Esophagus squamous epithelium (tissue), 5 donors: Measurements from ENCODE around the gene ARIH1. TPM values are rescaled to one million over a fixed set of nuclear protein-coding genes. Genes with fewer than 3 reads are reported as not detected.

Experiments used
- DNase-seq: peaks from one replicate; lab custom pipeline; 2025; lab: John Stamatoyannopoulos, UW
- H3K27ac ChIP-seq, 4 donors: fragments of 200-600 bp; sonication (generic); one replicate each; pipeline ENCODE4 v1.5.1; 2016 to 2019; ENCODE audit warnings: mild to moderate bottlenecking in 1 of 4
- H3K27me3 ChIP-seq, 4 donors: fragments of 200-600 bp; sonication (generic); 1 replicate in 3 of 4; 2 replicates in 1 of 4; pipeline versions ENCODE4 v1.5.1 to v1.6.0; 2017 to 2021; ENCODE audit warnings: antibody characterized with exemption in 1 of 4
- H3K36me3 ChIP-seq, 3 donors: fragments of 200-600 bp; sonication (generic); one replicate each; pipeline ENCODE4 v1.5.1; 2016 to 2019
- H3K4me1 ChIP-seq, 3 donors: fragments of 200-600 bp; sonication (generic); one replicate each; pipeline ENCODE4 v1.5.1; 2017 to 2019
- H3K4me3 ChIP-seq, 4 donors: fragments of 200-600 bp; sonication (generic); 1 replicate in 3 of 4; 2 replicates in 1 of 4; pipeline ENCODE4 v1.5.1; 2016 to 2019; ENCODE audit warnings: mild to moderate bottlenecking in 2 of 4, moderate library complexity in 1 of 4
- H3K9me3 ChIP-seq, 3 donors: fragments of 200-600 bp; sonication (generic); one replicate each; pipeline ENCODE4 v1.5.1; 2016 to 2019
- POLR2A ChIP-seq, 4 donors: fragments of 450-650 bp; IDR thresholded peaks; one replicate each; pipeline ENCODE4 v1.6.1; 2017; ENCODE audit warnings: antibody characterized with exemption in 4 of 4, mild to moderate bottlenecking in 4 of 4, moderate library complexity in 3 of 4
- WGBS, 2 donors: methylation state at CpG; one replicate each; pipeline ENCODE4 v1.1.5; 2018; 5-methylcytosine and 5-hydroxymethylcytosine counted together
- intact Hi-C: fragments of 100-400 bp; cut with DNase I; formaldehyde crosslinking; loops from one replicate; pipeline ENCODE4 v1.15.0; 2022
- total RNA-seq, 4 donors: library from RNA; depleted of rRNA; stranded (reverse); fragments of >200 nt; gene quantifications; one replicate each; pipeline ENCODE4 v1.1.0, GENCODE V29; 2016
- TF ChIP-seq, protein P1 (sequence below), 6 experiments: fragments of 450-650 bp in 4 of 6; fragments of 200-600 bp in 2 of 6; sonication (generic) in 2 of 6; IDR thresholded peaks; one replicate each; pipeline ENCODE4 v1.5.1; 2016 to 2019; ENCODE audit warnings: antibody characterized with exemption in 6 of 6, mild to moderate bottlenecking in 4 of 6, moderate library complexity in 4 of 6
- donor health status: DM: yes; HTN: yes; CAD: no.

ARIH1 gene
- total RNA-seq, 4 donors from 2014 or later: 26.2 to 40.1 (median 36.6) TPM

DNA sequence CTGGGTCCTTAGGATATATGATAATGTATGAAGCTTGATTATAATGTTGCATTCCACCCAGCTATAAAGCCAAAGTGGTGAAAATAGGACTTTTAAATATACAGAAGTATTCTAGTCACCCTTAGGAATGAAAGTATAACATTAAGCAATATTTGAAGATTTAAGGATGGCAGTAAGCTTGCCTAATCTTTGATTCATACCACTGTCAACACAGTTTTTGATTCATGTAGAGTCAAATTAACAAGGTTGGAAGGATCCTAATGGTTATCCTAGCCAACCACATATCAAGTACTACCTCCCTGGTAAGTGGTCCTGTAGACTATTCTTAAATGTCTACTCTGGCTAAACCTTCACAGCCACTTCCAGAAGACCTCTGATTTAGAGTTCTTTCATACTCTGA lies 18.6 kb downstream of the ARIH1 start:
- intact Hi-C loops: no loop called here
- H3K9me3 ChIP-seq: no peaks in the 10 kb centered on the region
- no peak overlapping the region for H3K27ac ChIP-seq
- peaks cover 4 to 97% (median 48%) of the 10 kb centered on the region in 3 donors for H3K4me1 ChIP-seq
- H3K27me3 ChIP-seq: no peaks in the 10 kb centered on the region
- H3K36me3 ChIP-seq: peaks cover 0 to 5% (median 0%) of the 10 kb centered on the region in 3 donors
- no peak overlapping the region for H3K4me3 ChIP-seq
- no peak for DNase-seq
- no peak for TF ChIP-seq POLR2A (IDR thresholded peaks at IDR 0.05)
- TF ChIP-seq, protein P1, sequence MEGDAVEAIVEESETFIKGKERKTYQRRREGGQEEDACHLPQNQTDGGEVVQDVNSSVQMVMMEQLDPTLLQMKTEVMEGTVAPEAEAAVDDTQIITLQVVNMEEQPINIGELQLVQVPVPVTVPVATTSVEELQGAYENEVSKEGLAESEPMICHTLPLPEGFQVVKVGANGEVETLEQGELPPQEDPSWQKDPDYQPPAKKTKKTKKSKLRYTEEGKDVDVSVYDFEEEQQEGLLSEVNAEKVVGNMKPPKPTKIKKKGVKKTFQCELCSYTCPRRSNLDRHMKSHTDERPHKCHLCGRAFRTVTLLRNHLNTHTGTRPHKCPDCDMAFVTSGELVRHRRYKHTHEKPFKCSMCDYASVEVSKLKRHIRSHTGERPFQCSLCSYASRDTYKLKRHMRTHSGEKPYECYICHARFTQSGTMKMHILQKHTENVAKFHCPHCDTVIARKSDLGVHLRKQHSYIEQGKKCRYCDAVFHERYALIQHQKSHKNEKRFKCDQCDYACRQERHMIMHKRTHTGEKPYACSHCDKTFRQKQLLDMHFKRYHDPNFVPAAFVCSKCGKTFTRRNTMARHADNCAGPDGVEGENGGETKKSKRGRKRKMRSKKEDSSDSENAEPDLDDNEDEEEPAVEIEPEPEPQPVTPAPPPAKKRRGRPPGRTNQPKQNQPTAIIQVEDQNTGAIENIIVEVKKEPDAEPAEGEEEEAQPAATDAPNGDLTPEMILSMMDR (IDR thresholded peaks at IDR 0.05): no peak

DNA sequence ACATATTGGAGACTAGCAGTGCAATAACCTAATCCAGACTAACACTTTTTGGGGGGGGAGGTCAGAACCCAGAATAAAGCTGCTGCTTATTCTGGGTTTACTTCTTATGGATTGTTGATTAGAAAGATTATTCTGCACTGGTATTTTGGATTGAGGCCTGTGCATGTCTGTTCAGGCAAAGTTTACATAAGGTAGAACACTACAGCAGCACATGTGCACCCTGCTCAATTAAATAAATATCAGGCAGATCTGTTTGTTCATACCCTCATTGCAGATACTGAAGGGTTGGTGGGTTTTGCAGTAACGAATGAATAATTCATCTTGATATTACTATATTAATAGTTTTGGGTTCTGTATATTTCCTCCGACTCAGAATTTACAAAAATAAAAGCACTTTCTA lies 19.1 kb downstream of the ARIH1 start:
- Histone ChIP-seq H3K36me3 (peaks cover 0 to 5% (median 0%) of the 10 kb centered on the region in 3 donors), H3K4me1 (peaks cover 4 to 93% (median 43%) of the 10 kb centered on the region in 3 donors), H3K9me3 (no peaks in the 10 kb centered on the region), H3K27me3 (no peaks in the 10 kb centered on the region), H3K4me3 (no peak overlapping the region), H3K27ac (no peak overlapping the region)
- no peak for DNase-seq
- TF ChIP-seq, protein P1 (IDR thresholded peaks at IDR 0.05): no peak
- TF ChIP-seq POLR2A (IDR thresholded peaks at IDR 0.05): no peak
- intact Hi-C loops: no loop called here
- whole genome bisulfite sequencing, 2 donors: 28 to 33% methylated on average over 2 of the region's 2 CpGs

DNA sequence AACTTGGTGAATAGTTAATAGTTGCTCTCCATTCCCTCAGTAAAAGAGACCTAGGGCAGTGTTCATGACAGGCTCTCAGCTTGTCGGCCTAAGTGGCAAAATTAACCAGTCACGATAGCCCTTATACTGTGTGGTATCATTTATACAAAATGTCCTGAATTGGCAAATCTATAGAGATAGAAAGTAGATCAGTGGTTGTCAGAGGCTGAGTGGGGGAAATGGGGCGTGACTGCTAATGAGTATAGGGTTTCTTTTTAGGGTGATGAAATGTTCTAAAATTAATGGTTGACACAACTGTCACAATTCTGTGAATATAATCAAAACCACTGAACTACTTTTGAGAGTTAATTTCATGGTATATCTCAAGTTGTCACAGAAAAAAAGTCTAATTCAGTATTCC lies 20.9 kb downstream of the ARIH1 start:
- intact Hi-C loops: no loop called here
- DNase-seq: no peak
- 84 to 92% methylated on average over 3 of the region's 3 CpGs for WGBS, 2 donors
- H3K36me3 ChIP-seq: peaks cover 0 to 6% (median 4%) of the 10 kb centered on the region in 3 donors
- no peak overlapping the region for H3K27ac ChIP-seq
- no peak overlapping the region for H3K4me3 ChIP-seq
- no peaks in the 10 kb centered on the region for H3K9me3 ChIP-seq
- no peaks in the 10 kb centered on the region for H3K27me3 ChIP-seq
- H3K4me1 ChIP-seq: peaks cover 4 to 76% (median 36%) of the 10 kb centered on the region in 3 donors
- TF ChIP-seq, protein P1 (IDR thresholded peaks at IDR 0.05): no peak
- no peak for TF ChIP-seq POLR2A (IDR thresholded peaks at IDR 0.05)

DNA sequence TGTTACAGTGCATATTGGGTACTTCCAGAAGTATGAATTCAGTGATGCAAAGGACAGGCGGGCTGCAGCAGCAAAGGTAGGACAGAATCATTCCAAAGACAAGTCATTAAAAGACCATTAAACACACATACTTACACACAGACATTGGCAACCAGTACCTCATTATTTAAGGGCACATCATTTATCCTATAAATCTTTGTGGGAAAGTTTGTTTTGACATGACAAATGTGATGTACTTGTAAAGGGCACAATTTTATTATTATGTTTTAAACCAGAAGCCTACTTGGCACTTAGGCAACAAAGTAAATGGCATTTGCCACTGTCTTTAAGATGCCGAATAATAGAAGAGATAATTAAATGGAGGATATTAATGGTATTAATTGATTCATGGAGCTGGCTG lies 22.7 kb downstream of the ARIH1 start:
- no peak overlapping the region for H3K4me3 ChIP-seq
- peaks cover 0 to 12% (median 5%) of the 10 kb centered on the region in 3 donors for H3K36me3 ChIP-seq
- peaks cover 4 to 61% (median 23%) of the 10 kb centered on the region in 3 donors for H3K4me1 ChIP-seq
- 74 to 79% methylated on average over 2 of the region's 2 CpGs for whole genome bisulfite sequencing, 2 donors
- H3K27ac ChIP-seq: no peak overlapping the region
- intact Hi-C loops: no loop called here
- no peaks in the 10 kb centered on the region for H3K9me3 ChIP-seq
- no peaks in the 10 kb centered on the region for H3K27me3 ChIP-seq
- no peak for DNase-seq
- TF ChIP-seq POLR2A (IDR thresholded peaks at IDR 0.05): no peak
- TF ChIP-seq, protein P1 (IDR thresholded peaks at IDR 0.05): no peak

DNA sequence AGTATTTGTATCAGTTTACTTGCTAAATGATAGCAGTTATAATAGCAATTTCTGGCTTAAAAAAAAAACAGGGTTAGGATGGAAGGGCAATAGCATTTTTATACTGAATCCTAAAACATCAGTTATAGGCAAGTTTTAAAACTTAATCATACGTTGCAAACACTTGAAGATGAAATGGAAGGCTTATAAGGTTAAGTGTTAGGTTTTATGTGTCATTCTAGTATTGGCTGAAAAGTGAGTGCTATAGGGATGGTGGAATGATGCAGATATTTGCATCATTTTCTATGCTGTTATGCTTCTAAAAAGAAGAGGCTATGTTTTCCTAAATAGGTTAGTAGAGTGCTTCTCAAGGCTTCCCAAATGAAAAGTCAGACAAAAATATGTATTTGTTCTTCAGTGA lies 23.3 kb downstream of the ARIH1 start:
- Histone ChIP-seq H3K27me3 (no peaks in the 10 kb centered on the region), H3K4me1 (peaks cover 4 to 58% (median 21%) of the 10 kb centered on the region in 3 donors), H3K9me3 (no peaks in the 10 kb centered on the region), H3K36me3 (peaks cover 0 to 12% (median 5%) of the 10 kb centered on the region in 3 donors), H3K27ac (no peak overlapping the region), H3K4me3 (no peak overlapping the region)
- intact Hi-C loops: no loop called here
- 52 to 64% methylated on average over 1 of the region's 1 CpG for WGBS, 2 donors
- TF ChIP-seq, protein P1 (IDR thresholded peaks at IDR 0.05): no peak
- TF ChIP-seq POLR2A (IDR thresholded peaks at IDR 0.05): no peak
- DNase-seq: no peak
